Measurements from ENCODE around the gene CLDN1.

GRCh38 chr3:190345027-190345821 lies 23.0 kb upstream of the CLDN1 start:
- TF ChIP-seq, protein P1, sequence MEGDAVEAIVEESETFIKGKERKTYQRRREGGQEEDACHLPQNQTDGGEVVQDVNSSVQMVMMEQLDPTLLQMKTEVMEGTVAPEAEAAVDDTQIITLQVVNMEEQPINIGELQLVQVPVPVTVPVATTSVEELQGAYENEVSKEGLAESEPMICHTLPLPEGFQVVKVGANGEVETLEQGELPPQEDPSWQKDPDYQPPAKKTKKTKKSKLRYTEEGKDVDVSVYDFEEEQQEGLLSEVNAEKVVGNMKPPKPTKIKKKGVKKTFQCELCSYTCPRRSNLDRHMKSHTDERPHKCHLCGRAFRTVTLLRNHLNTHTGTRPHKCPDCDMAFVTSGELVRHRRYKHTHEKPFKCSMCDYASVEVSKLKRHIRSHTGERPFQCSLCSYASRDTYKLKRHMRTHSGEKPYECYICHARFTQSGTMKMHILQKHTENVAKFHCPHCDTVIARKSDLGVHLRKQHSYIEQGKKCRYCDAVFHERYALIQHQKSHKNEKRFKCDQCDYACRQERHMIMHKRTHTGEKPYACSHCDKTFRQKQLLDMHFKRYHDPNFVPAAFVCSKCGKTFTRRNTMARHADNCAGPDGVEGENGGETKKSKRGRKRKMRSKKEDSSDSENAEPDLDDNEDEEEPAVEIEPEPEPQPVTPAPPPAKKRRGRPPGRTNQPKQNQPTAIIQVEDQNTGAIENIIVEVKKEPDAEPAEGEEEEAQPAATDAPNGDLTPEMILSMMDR (IDR thresholded peaks at IDR 0.05 in 2 of 3, conservative IDR thresholded peaks at IDR 0.05 in 1 of 3; ENCODE audit: control insufficient read depth in 2 of 3, extremely low read depth in 1 of 3, insufficient read depth in 1 of 3, low read depth in 3 of 3, low read length in 3 of 3), result no peak
- TF ChIP-seq BHLHE40 (IDR thresholded peaks at IDR 0.05; ENCODE audit: borderline replicate concordance in 1 of 2, low read depth in 2 of 2, low read length in 1 of 2) (no peak), MYC (IDR thresholded peaks at IDR 0.05; ENCODE audit: insufficient read depth, insufficient read length, insufficient replicate concordance, low read length, severe bottlenecking) (no peak), FOS (IDR thresholded peaks at IDR 0.05; ENCODE audit: borderline replicate concordance, extremely low read depth, insufficient read length) (no peak), POLR2A (IDR thresholded peaks at IDR 0.05; ENCODE audit: low read depth, low read length) (no peak)

All from GM12878 (cell line).